ENCODE data around the gene COA5. TPM values are rescaled to one million over a fixed set of nuclear protein-coding genes. Genes with fewer than 3 reads are reported as not detected.

The COA5 gene
- total and polyA plus RNA-seq, 2 experiments from 2014 or later = 32.7 to 42.0 TPM

DNA sequence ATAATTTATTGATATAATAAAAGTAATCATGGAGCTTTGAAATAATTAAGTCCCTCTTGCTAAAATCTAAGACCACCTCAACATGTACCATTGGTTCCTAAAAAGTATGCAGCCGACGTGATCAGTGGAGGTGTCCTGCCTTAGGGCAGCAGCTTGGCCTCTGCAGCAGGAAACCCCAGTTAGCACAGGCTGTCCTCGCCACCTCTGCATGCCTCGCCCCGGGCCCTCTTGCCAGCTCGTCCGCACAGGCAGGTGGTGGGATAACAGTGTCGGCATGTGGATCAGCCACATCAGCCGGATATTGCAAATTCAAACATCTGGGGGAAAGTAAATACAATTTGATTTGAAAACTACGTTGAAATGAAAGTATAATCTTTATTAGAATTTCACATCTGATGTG lies 22.9 kb downstream of the COA5 start:
- Histone ChIP-seq H3K4me1 (ENCODE audit: insufficient read depth) (no peaks in the 10 kb centered on the region), H4K20me1 (ENCODE audit: insufficient read depth) (no peaks in the 10 kb centered on the region), H3K36me3 (ENCODE audit: low read depth) (no peaks in the 10 kb centered on the region), H3K4me2 (ENCODE audit: unreplicated experiment) (no peak overlapping the region), H3K27me3 (replicated peaks; ENCODE audit: insufficient read depth) (no peaks in the 10 kb centered on the region), H3K79me2 (ENCODE audit: insufficient read depth) (no peaks in the 10 kb centered on the region), H3K27ac (no peak overlapping the region), H3K9me2 (ENCODE audit: insufficient read depth) (no peaks in the 10 kb centered on the region), H2AFZ (no peak overlapping the region), H3K9ac (no peak overlapping the region), H3K9me3 (ENCODE audit: low read depth) (no peaks in the 10 kb centered on the region), H3K4me3 (no peak overlapping the region), H3F3A (ENCODE audit: insufficient read depth) (no peaks in the 10 kb centered on the region)
- 94 to 98% methylated on average over 10 of the region's 10 CpGs for WGBS, 2 experiments (ENCODE audit: low coverage in 1 of 2, low lambda C conversion rate in 2 of 2, missing lambda C conversion rate in 2 of 2)
- DNase-seq = no peak
- in situ Hi-C loops (cut with MboI) = no loop called here
- TF ChIP-seq EZH2 (IDR thresholded peaks at IDR 0.05; ENCODE audit: insufficient read depth, poor library complexity, severe bottlenecking) (no peak), EZH2phosphoT487 (IDR thresholded peaks at IDR 0.05; ENCODE audit: insufficient read depth, low read depth) (no peak)

DNA sequence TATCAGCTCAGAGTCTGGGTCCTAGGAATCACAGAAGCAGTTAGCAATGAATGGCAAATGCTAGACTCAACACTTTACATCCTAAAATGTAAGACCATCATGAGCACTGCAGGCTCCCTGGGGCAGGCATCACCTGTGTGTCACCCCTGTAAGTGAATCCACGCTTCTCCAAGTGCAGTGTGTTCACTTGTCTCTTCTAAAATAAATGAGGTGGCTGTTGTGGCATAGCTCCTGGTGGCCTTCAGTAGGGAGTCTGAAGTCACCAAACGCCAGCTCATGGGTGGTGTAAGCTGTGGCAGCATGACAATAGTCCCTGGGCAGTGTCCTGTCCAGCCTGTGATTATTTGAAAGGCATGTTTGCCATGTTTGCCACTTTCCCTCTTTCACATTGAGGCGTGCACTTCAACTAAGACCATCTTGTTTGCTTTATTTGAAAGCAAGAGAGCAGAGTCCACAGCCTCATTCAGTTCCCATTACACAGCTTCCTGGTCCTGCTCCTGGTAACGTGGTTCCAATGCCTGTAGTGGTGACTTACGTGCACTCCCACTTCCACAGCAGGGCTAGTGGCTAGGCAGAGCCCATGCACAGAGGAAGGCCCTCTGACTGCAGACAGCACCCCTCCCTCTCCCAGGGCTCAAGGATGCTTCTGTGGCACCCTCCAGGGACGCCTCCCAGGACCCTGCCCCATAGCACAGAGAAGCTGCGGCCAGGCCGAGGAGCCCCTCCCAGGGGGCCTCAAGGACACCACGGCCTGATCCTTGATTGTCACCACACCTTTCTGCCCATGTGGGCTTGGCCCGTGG lies 24.3 kb downstream of the COA5 start:
- Histone ChIP-seq H4K20me1 (ENCODE audit: insufficient read depth) (no peaks in the 10 kb centered on the region), H3K27me3 (replicated peaks; ENCODE audit: insufficient read depth) (no peaks in the 10 kb centered on the region), H3K9me2 (ENCODE audit: insufficient read depth) (no peaks in the 10 kb centered on the region), H3K9ac (no peak overlapping the region), H3K4me2 (ENCODE audit: unreplicated experiment) (no peak overlapping the region), H3K79me2 (ENCODE audit: insufficient read depth) (no peaks in the 10 kb centered on the region), H3K4me1 (ENCODE audit: insufficient read depth) (no peaks in the 10 kb centered on the region), H3F3A (ENCODE audit: insufficient read depth) (no peaks in the 10 kb centered on the region), H3K36me3 (ENCODE audit: low read depth) (no peaks in the 10 kb centered on the region), H3K4me3 (no peak overlapping the region), H3K9me3 (ENCODE audit: low read depth) (no peaks in the 10 kb centered on the region), H2AFZ (no peak overlapping the region), H3K27ac (no peak overlapping the region)
- in situ Hi-C loops (cut with MboI) = no loop called here
- TF ChIP-seq EZH2phosphoT487 (IDR thresholded peaks at IDR 0.05; ENCODE audit: insufficient read depth, low read depth) (no peak), EZH2 (IDR thresholded peaks at IDR 0.05; ENCODE audit: insufficient read depth, poor library complexity, severe bottlenecking) (no peak)
- no peak for DNase-seq
- WGBS, 2 experiments (ENCODE audit: low coverage in 1 of 2, low lambda C conversion rate in 2 of 2, missing lambda C conversion rate in 2 of 2) = 79 to 81% methylated on average over 10 of the region's 10 CpGs

DNA sequence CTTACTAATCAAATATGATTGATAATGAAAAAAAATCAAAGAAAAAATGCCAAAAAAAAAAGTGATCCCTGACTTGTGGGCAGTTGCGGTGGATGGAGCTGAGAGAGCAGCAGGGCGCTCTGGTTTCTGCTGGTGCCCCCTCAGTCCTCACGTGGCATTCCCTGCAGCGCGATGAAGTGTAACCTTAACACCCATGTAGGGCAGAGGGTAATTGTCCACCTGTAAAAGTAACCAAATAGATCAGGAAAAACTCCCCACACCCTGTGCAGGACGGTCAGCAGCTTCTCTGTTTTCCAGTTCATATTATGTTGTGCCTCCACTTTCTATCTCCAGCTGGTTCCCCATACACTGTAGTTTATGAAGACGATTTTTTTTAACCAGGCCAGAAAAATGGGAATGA lies 25.0 kb downstream of the COA5 start:
- Histone ChIP-seq H3K9me2 (ENCODE audit: insufficient read depth) (no peaks in the 10 kb centered on the region), H3K36me3 (ENCODE audit: low read depth) (no peaks in the 10 kb centered on the region), H3K4me1 (ENCODE audit: insufficient read depth) (no peaks in the 10 kb centered on the region), H3K9ac (no peak overlapping the region), H3K79me2 (ENCODE audit: insufficient read depth) (no peaks in the 10 kb centered on the region), H3K4me2 (ENCODE audit: unreplicated experiment) (no peak overlapping the region), H3K4me3 (no peak overlapping the region), H3F3A (ENCODE audit: insufficient read depth) (no peaks in the 10 kb centered on the region), H2AFZ (no peak overlapping the region), H3K27me3 (replicated peaks; ENCODE audit: insufficient read depth) (no peaks in the 10 kb centered on the region), H4K20me1 (ENCODE audit: insufficient read depth) (no peaks in the 10 kb centered on the region), H3K27ac (no peak overlapping the region), H3K9me3 (ENCODE audit: low read depth) (no peaks in the 10 kb centered on the region)
- TF ChIP-seq EZH2phosphoT487 (IDR thresholded peaks at IDR 0.05; ENCODE audit: insufficient read depth, low read depth) = no peak
- TF ChIP-seq EZH2 (IDR thresholded peaks at IDR 0.05; ENCODE audit: insufficient read depth, poor library complexity, severe bottlenecking) = no peak
- 95 to 96% methylated on average over 7 of the region's 7 CpGs for WGBS, 2 experiments (ENCODE audit: low coverage in 1 of 2, low lambda C conversion rate in 2 of 2, missing lambda C conversion rate in 2 of 2)
- in situ Hi-C loops (cut with MboI) = no loop called here
- DNase-seq = no peak

DNA sequence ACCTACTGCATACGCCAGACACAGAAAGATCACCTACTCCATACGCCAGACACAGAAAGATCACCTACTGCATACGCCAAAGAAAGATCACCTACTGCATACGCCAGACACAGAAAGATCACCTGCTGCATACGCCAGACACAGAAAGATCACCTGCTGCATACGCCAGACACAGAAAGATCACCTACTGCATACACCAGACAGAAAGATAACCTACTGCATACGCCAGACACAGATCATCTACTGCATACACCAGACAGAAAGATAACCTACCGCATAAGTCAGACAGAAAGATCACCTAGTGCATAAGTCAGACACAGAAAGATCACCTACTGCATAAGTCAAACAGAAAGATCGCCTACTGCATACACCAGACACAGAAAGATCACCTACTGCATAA lies 25.8 kb downstream of the COA5 start:
- Histone ChIP-seq H3K27me3 (replicated peaks; ENCODE audit: insufficient read depth) (no peaks in the 10 kb centered on the region), H3K27ac (no peak overlapping the region), H3K9me2 (ENCODE audit: insufficient read depth) (no peaks in the 10 kb centered on the region), H4K20me1 (ENCODE audit: insufficient read depth) (no peaks in the 10 kb centered on the region), H3K9ac (no peak overlapping the region), H3K9me3 (ENCODE audit: low read depth) (no peaks in the 10 kb centered on the region), H3K4me3 (no peak overlapping the region), H3F3A (ENCODE audit: insufficient read depth) (no peaks in the 10 kb centered on the region), H3K36me3 (ENCODE audit: low read depth) (no peaks in the 10 kb centered on the region), H3K4me1 (ENCODE audit: insufficient read depth) (no peaks in the 10 kb centered on the region), H3K4me2 (ENCODE audit: unreplicated experiment) (no peak overlapping the region), H3K79me2 (ENCODE audit: insufficient read depth) (no peaks in the 10 kb centered on the region), H2AFZ (no peak overlapping the region)
- DNase-seq = no peak
- TF ChIP-seq EZH2phosphoT487 (IDR thresholded peaks at IDR 0.05; ENCODE audit: insufficient read depth, low read depth) (no peak), EZH2 (IDR thresholded peaks at IDR 0.05; ENCODE audit: insufficient read depth, poor library complexity, severe bottlenecking) (no peak)
- 98 to 99% methylated on average over 9 of the region's 9 CpGs for WGBS, 2 experiments (ENCODE audit: low coverage in 1 of 2, low lambda C conversion rate in 2 of 2, missing lambda C conversion rate in 2 of 2)
- in situ Hi-C loops (cut with MboI) = no loop called here
